OCI-LY3 (cell line): ENCODE data around the gene ABHD15.
A peak's percentile ranks its signal among the peaks of the same experiment; 100 is the strongest.

Source experiments
- H2AFZ ChIP-seq: fragments of 200-600, 300-600 bp; shearing (Covaris generic); 2 replicates; pipeline ENCODE4 v1.6.0; 2014; ENCODE audit warnings: antibody characterized with exemption, low read depth, low read length
- H3K27ac ChIP-seq: fragments of 200-600, 300-600 bp; sonication (generic); 2 replicates; pipeline ENCODE4 v1.5.1; 2014; ENCODE audit warnings: mild to moderate bottlenecking, low read length, moderate library complexity, mixed read lengths
- H3K27me3 ChIP-seq: fragments of 200-600, 300-600 bp; sonication (generic); 2 replicates; pipeline ENCODE4 v1.6.1; 2014; ENCODE audit warnings: low read depth, low read length, mixed read lengths
- H3K36me3 ChIP-seq: fragments of 200-600, 300-600 bp; sonication (generic); replicated peaks from 2 replicates; pipeline ENCODE3; 2014; ENCODE audit warnings: low read depth, low read length, mixed read lengths
- H3K4me1 ChIP-seq: fragments of 300-600, 200-600 bp; sonication (generic); 2 replicates; pipeline ENCODE4 v1.6.1; 2014; ENCODE audit warnings: low read length, mixed read lengths
- H3K4me2 ChIP-seq: fragments of 200-600, 300-600 bp; sonication (generic); 2 replicates; pipeline ENCODE4 v1.6.1; 2014; ENCODE audit warnings: low read length, mixed read lengths
- H3K4me3 ChIP-seq: fragments of 300-600, 200-600 bp; sonication (generic); 2 replicates; pipeline ENCODE4 v1.5.1; 2014; ENCODE audit warnings: antibody characterized with exemption, mild to moderate bottlenecking, low read length, moderate library complexity
- H3K79me2 ChIP-seq: fragments of 300-600, 200-600 bp; shearing (Covaris generic); 2 replicates; pipeline ENCODE4 v1.6.1; 2014; ENCODE audit warnings: mild to moderate bottlenecking, low read length, mixed read lengths
- H3K9ac ChIP-seq: fragments of 300-600, 200-600 bp; shearing (Covaris generic); 2 replicates; pipeline ENCODE4 v1.6.0; 2014; ENCODE audit warnings: mild to moderate bottlenecking, low read length, moderate library complexity
- H3K9me3 ChIP-seq: fragments of 200-600, 300-600 bp; shearing (Covaris generic); 2 replicates; pipeline ENCODE4 v1.6.1; 2014; ENCODE audit warnings: low read length, mixed read lengths; ENCODE audit not compliant: insufficient read depth
- H4K20me1 ChIP-seq: fragments of 200-600, 300-600 bp; sonication (generic); 2 replicates; pipeline ENCODE4 v1.6.1; 2016; ENCODE audit warnings: low read length, mixed read lengths; ENCODE audit not compliant: insufficient read depth
- EZH2phosphoT487 ChIP-seq: fragments of 200-600 bp; shearing (Covaris generic); IDR thresholded peaks from 2 replicates; pipeline ENCODE4 v1.6.1; 2018; ENCODE audit warnings: antibody characterized with exemption, mixed run types, low read depth
- TF ChIP-seq, protein P1 (sequence below): fragments of 200-600, 300-600 bp; sonication (generic); IDR thresholded peaks from 2 replicates; pipeline ENCODE4 v1.5.1; 2014; ENCODE audit warnings: antibody characterized with exemption, low read length, low read depth

ABHD15 gene

GRCh38 chr17:29591146-29591736 is 24.4 kb upstream of the ABHD15 start:
- Histone ChIP-seq H3K4me1 (peaks cover 42% of the 10 kb centered on the region), H4K20me1 (peaks cover 18% of the 10 kb centered on the region), H3K9me3 (no peaks in the 10 kb centered on the region), H3K27me3 (no peaks in the 10 kb centered on the region), H3K9ac (peak overlapping the region; percentile 92), H3K4me3 (peak overlapping the region; percentile 90), H3K27ac (peak overlapping the region; percentile 75), H3K4me2 (peak overlapping the region; percentile 98), H3K79me2 (peaks cover 65% of the 10 kb centered on the region), H2AFZ (peak overlapping the region; percentile 87), H3K36me3 (no peaks in the 10 kb centered on the region)
- TF ChIP-seq, protein P1, sequence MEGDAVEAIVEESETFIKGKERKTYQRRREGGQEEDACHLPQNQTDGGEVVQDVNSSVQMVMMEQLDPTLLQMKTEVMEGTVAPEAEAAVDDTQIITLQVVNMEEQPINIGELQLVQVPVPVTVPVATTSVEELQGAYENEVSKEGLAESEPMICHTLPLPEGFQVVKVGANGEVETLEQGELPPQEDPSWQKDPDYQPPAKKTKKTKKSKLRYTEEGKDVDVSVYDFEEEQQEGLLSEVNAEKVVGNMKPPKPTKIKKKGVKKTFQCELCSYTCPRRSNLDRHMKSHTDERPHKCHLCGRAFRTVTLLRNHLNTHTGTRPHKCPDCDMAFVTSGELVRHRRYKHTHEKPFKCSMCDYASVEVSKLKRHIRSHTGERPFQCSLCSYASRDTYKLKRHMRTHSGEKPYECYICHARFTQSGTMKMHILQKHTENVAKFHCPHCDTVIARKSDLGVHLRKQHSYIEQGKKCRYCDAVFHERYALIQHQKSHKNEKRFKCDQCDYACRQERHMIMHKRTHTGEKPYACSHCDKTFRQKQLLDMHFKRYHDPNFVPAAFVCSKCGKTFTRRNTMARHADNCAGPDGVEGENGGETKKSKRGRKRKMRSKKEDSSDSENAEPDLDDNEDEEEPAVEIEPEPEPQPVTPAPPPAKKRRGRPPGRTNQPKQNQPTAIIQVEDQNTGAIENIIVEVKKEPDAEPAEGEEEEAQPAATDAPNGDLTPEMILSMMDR = no peak
- TF ChIP-seq EZH2phosphoT487 = no peak

- Histone ChIP-seq H3K4me2 (peak overlapping the region; percentile 98), H3K36me3 (no peaks in the 10 kb centered on the region), H3K9me3 (no peaks in the 10 kb centered on the region), H4K20me1 (peaks cover 18% of the 10 kb centered on the region), H3K27me3 (no peaks in the 10 kb centered on the region), H3K27ac (peak overlapping the region; percentile 75), H3K79me2 (peaks cover 65% of the 10 kb centered on the region), H3K4me3 (peak overlapping the region; percentile 90), H3K9ac (peak overlapping the region; percentile 92), H3K4me1 (peaks cover 42% of the 10 kb centered on the region), H2AFZ (peak overlapping the region; percentile 87)
- TF ChIP-seq, protein P1 = no peak
- TF ChIP-seq EZH2phosphoT487 = no peak
Measured at GRCh38 chr17:29590411-29591145, 23.7 kb upstream of the ABHD15 start.

DNA sequence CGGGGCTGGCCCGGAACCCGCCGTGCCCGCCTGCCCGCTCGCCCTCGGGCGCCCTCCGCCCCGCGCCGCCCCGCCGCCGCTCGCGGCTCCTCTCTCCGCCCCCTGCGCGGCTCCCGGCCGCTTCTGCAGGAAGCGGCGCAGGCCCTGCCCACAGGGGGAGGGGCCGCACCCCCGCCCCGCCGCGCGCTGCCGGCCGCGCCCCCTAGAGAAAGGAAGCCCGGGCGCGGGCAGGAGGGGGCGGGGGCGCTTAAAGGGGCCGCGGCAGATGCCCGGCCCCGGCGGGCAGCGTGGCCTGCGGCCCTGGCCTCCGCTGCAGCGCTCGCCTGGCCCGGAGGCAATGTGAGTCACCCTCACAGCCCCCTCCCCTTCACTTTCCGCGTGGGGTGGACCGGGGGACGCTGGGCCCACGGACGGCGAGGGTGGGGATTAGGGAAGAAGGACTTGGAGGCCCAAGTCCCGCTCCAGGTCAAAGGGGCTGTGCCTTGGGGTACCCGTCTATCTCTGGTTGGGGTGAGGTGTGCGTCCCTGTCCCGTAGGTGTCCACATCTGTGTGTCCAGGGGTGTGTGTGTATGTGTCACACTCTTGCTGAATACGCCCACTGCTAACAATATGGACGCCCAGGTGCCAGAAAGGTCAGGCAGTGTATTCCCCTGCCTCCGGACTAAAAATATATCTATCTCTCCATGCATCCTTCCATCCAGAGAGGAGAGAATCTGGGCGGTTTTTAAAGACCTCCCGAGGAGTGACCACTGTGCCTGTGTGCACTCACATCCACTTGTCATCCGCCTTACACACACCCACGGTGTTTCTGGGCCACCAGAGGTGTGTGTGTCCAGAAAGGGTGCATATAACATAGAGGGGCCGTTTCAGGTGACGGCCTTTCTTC is 22.9 kb upstream of the ABHD15 start, which contains the start of gene GIT1:
TSS of gene GIT1 (minus strand) at position 125 of the 887 bp plus-strand sequence. CDS start 270 bp downstream, outside the sequence.
- Histone ChIP-seq H3K4me2 (peak within 1 kb of the TSS; percentile 99), H3K4me3 (peak within 1 kb of the TSS; percentile 90), H3K79me2 (peaks cover 65% of the 10 kb centered on the region), H3K27ac (peak within 1 kb of the TSS; percentile 75), H4K20me1 (peaks cover 23% of the 10 kb centered on the region), H3K4me1 (peaks cover 49% of the 10 kb centered on the region), H3K36me3 (no peaks in the 10 kb centered on the region), H3K9ac (peak within 1 kb of the TSS; percentile 92), H3K27me3 (no peaks in the 10 kb centered on the region), H2AFZ (peak within 1 kb of the TSS; percentile 87), H3K9me3 (no peaks in the 10 kb centered on the region)
- no peak for TF ChIP-seq EZH2phosphoT487
- TF ChIP-seq, protein P1 = no peak
